Ovary (tissue), 9 donors: Measurements from ENCODE around the gene IMMP2L. TPM values are rescaled to one million over a fixed set of nuclear protein-coding genes. Genes with fewer than 3 reads are reported as not detected.
"Not testable (repeated sequence)": the region's sequence is repeated elsewhere in the genome, so short reads cannot be mapped to it uniquely, and the experiment has no call there.

Source experiments
- DNase-seq, 5 donors: peaks; one replicate each; pipeline ENCODE4 v3.0.0-alpha.2; 2019 to 2020
- H3K27ac ChIP-seq, 2 donors: fragments of 200-600 bp; one replicate each; pipeline versions ENCODE4 v1.5.1 to v1.8.0; 2019 to 2022
- H3K27me3 ChIP-seq: fragments of 200-600 bp; one replicate; pipeline ENCODE4 v1.8.0; 2022
- H3K36me3 ChIP-seq: fragments of 200-600 bp; sonication (generic); one replicate; pipeline ENCODE4 v1.5.1; 2019
- H3K4me1 ChIP-seq: one replicate; pipeline ENCODE4 v1.8.1; 2013; ENCODE audit warnings: mild to moderate bottlenecking, moderate library complexity; ENCODE audit not compliant: insufficient read depth
- H3K4me3 ChIP-seq: fragments of 200-600 bp; sonication (generic); one replicate; pipeline ENCODE4 v1.5.1; 2017
- H3K9me3 ChIP-seq, 2 donors: fragments of 200-600 bp in 1 of 2; sonication (generic) in 1 of 2; one replicate each; pipeline versions ENCODE4 v1.5.1 to v1.8.1; 2013 to 2019; ENCODE audit warnings: mild to moderate bottlenecking in 1 of 2, moderate library complexity in 1 of 2
- CTCF ChIP-seq, 3 donors: fragments of 450-650 bp in 2 of 3; fragments of 200-600 bp in 1 of 3; IDR thresholded peaks; one replicate each; pipeline versions ENCODE4 v1.5.1 to v1.8.0; 2016 to 2022; ENCODE audit warnings: antibody characterized with exemption in 3 of 3, mild to moderate bottlenecking in 1 of 3
- EP300 ChIP-seq: sonication (generic); formaldehyde crosslinking; IDR thresholded peaks from one replicate; pipeline ENCODE4 v1.6.1; 2017; ENCODE audit warnings: antibody characterized with exemption
- POLR2A ChIP-seq: fragments of 450-650 bp; IDR thresholded peaks from one replicate; pipeline ENCODE4 v1.6.1; 2017; ENCODE audit warnings: antibody characterized with exemption, mild to moderate bottlenecking, moderate library complexity
- WGBS, 3 donors: extraction: QIAGEN DNeasy Blood & Tissue Kit in 1 of 3; methylation state at CpG; one replicate each; pipeline versions ENCODE4 v1.1.5 to v1.1.7; 2013 to 2017; 5-methylcytosine and 5-hydroxymethylcytosine counted together
- intact Hi-C, 4 donors: fragments of 100-400 bp; cut with DNase I; formaldehyde crosslinking; loops; one replicate each; pipeline versions ENCODE4 v1.11.0 to v1.15.1; 2022 to 2023
- polyA plus RNA-seq, 2 donors: library from polyadenylated mRNA; stranded (reverse); fragments of 200-250 nt in 1 of 2; fragments of 350-450 nt in 1 of 2; fragmentation: Illumina TruSeq in 1 of 2; extraction: RNeasy Lipid Tissue Mini Kit (QIAGEN cat#74804) in 1 of 2; gene quantifications; one replicate each; pipeline ENCODE4 v1.2.3, GENCODE V29; 2013 to 2014
- total RNA-seq, 7 donors: library from RNA; depleted of rRNA in 2 of 7; stranded (reverse); fragments of >200 nt in 2 of 7; fragmentation: NEBNext Ultra II Directional in 3 of 7; extraction: Animal tissue kit (Norgen Biotek cat#: 25700) in 3 of 7; gene quantifications; one replicate each; pipeline versions ENCODE4 v1.1.0 to v1.2.4, GENCODE V29; 2016 to 2023
- donor health status: DM: no; HTN: no; CAD: no; lungs with moderate emphysema.
- donor health status: DM: no; HTN: no; CAD: no.
- donor health status: Bipolar disorder and iron deficiency.
- donor health status: DM: yes; HTN: yes; CAD: no.
- donor health status: DM: no; HTN: no; CAD: no.
- donor health status: DM: yes; HTN: yes; CAD: no.

Gene IMMP2L
- total and polyA plus RNA-seq, 9 donors: 19.5 to 36.9 (median 29.9) TPM

- Histone ChIP-seq H3K4me3 (no peak overlapping the region), H3K4me1 (no peaks in the 10 kb centered on the region), H3K27me3 (no peaks in the 10 kb centered on the region), H3K27ac (no peak overlapping the region), H3K9me3 (no peaks in the 10 kb centered on the region), H3K36me3 (no peaks in the 10 kb centered on the region)
- DNase-seq: no peak
- TF ChIP-seq CTCF (IDR thresholded peaks at IDR 0.05): no peak
- no peak for TF ChIP-seq POLR2A
- no peak for TF ChIP-seq EP300
- WGBS, 3 donors: 84 to 93% (median 92%) methylated on average over 5 of the region's 5 CpGs
- intact Hi-C loops: no loop called here
Measured at GRCh38 chr7:111329367-111330234, 232.7 kb downstream of the IMMP2L start.

GRCh38 chr7:111328487-111328886, 233.8 kb downstream of the IMMP2L start:
- DNase-seq: no peak
- TF ChIP-seq EP300: no peak
- no peak for TF ChIP-seq POLR2A
- no peak for TF ChIP-seq CTCF (IDR thresholded peaks at IDR 0.05)
- Histone ChIP-seq H3K36me3 (no peaks in the 10 kb centered on the region), H3K4me3 (no peak overlapping the region), H3K4me1 (no peaks in the 10 kb centered on the region), H3K27ac (no peak overlapping the region), H3K27me3 (no peaks in the 10 kb centered on the region), H3K9me3 (no peaks in the 10 kb centered on the region)
- intact Hi-C loops: no loop called here
- WGBS, 3 donors: 74 to 86% (median 77%) methylated on average over 2 of the region's 2 CpGs

GRCh38 chr7:111324776-111325175, 237.5 kb downstream of the IMMP2L start:
- no peak overlapping the region for H3K4me3 ChIP-seq
- H3K9me3 ChIP-seq: no peaks in the 10 kb centered on the region
- H3K27me3 ChIP-seq: no peaks in the 10 kb centered on the region
- H3K36me3 ChIP-seq: no peaks in the 10 kb centered on the region
- intact Hi-C loops: no loop called here
- H3K27ac ChIP-seq: no peak overlapping the region
- TF ChIP-seq POLR2A (no peak), CTCF (IDR thresholded peaks at IDR 0.05) (no peak), EP300 (no peak)
- H3K4me1 ChIP-seq: no peaks in the 10 kb centered on the region
- DNase-seq: no peak

- intact Hi-C loops: no loop called here
- Histone ChIP-seq H3K27ac (no peak overlapping the region), H3K4me1 (no peaks in the 10 kb centered on the region), H3K9me3 (no peaks in the 10 kb centered on the region), H3K4me3 (no peak overlapping the region), H3K36me3 (no peaks in the 10 kb centered on the region), H3K27me3 (no peaks in the 10 kb centered on the region)
- DNase-seq: no peak
- TF ChIP-seq POLR2A (no peak), CTCF (IDR thresholded peaks at IDR 0.05) (no peak), EP300 (no peak)
Measured at GRCh38 chr7:111324228-111324627, 238.1 kb downstream of the IMMP2L start.

- H3K27ac ChIP-seq, H3K36me3 ChIP-seq, H3K4me1 ChIP-seq, DNase-seq, intact Hi-C loops, H3K27me3 ChIP-seq, H3K9me3 ChIP-seq, H3K4me3 ChIP-seq: not testable (repeated sequence)
- 96 to 98% (median 97%) methylated on average over 3 of the region's 3 CpGs for WGBS, 3 donors
Measured at GRCh38 chr7:111323670-111324069, 238.6 kb downstream of the IMMP2L start.
